ENCODE results near the gene KCNQ5. TPM values are rescaled to one million over a fixed set of nuclear protein-coding genes. Genes with fewer than 3 reads are reported as not detected.

KCNQ5 gene
- total RNA-seq, 1 experiment from 2014 or later = 0.07 TPM

- Histone ChIP-seq H3K79me1 (ENCODE audit: insufficient read depth, low read depth, low read length, poor library complexity, severe bottlenecking) (no peaks in the 10 kb centered on the region), H3K23me2 (ENCODE audit: insufficient read length, low read depth, low read length, poor library complexity, severe bottlenecking) (no peaks in the 10 kb centered on the region), H4K8ac (replicated peaks; ENCODE audit: insufficient read length, low read depth, low read length) (no peak overlapping the region), H2AFZ (ENCODE audit: low read length) (no peak overlapping the region), H4K20me1 (ENCODE audit: control insufficient read depth, insufficient read depth, insufficient read length) (no peaks in the 10 kb centered on the region), H2BK20ac (ENCODE audit: low read depth, low read length, poor library complexity, severe bottlenecking) (no peak overlapping the region), H3K4ac (ENCODE audit: low read depth, low read length) (no peak overlapping the region), H4K91ac (ENCODE audit: insufficient read length, low read depth, low read length) (no peak overlapping the region), H2AK5ac (ENCODE audit: insufficient read length, low read length) (no peak overlapping the region), H3K27ac (ENCODE audit: insufficient read length, low read depth, low read length) (no peak overlapping the region), H3K27me3 (ENCODE audit: insufficient read depth, low read length) (no peaks in the 10 kb centered on the region), H2BK12ac (ENCODE audit: insufficient read length, low read depth, low read length) (no peak overlapping the region), H2BK15ac (ENCODE audit: low read depth, low read length) (no peak overlapping the region), H4K5ac (ENCODE audit: insufficient read length, low read depth, low read length) (no peak overlapping the region), H2BK5ac (ENCODE audit: insufficient read length, low read length) (no peak overlapping the region), H3K79me2 (ENCODE audit: insufficient read depth, low read length) (no peaks in the 10 kb centered on the region), H3T11ph (ENCODE audit: low read length) (no peak overlapping the region), H3K4me2 (ENCODE audit: insufficient read depth, insufficient read length, low read length) (no peak overlapping the region), H3K23ac (ENCODE audit: insufficient read length, low read depth, low read length) (no peak overlapping the region), H2BK120ac (ENCODE audit: low read depth, low read length, poor library complexity, severe bottlenecking) (no peak overlapping the region), H3K9me3 (ENCODE audit: control insufficient read depth, low read depth, low read length) (no peaks in the 10 kb centered on the region), H3K4me1 (ENCODE audit: insufficient read depth, low read length) (peaks cover 3% of the 10 kb centered on the region), H3K18ac (ENCODE audit: insufficient read length, low read depth, low read length) (no peak overlapping the region), H3K14ac (ENCODE audit: insufficient read depth, low read length) (no peak overlapping the region; the same call in 1 of the 2 replicates), H3K9ac (ENCODE audit: extremely low read depth, insufficient read length, low read length) (no peak overlapping the region), H3K56ac (ENCODE audit: insufficient read length, low read depth, low read length) (no peak overlapping the region)
- WGBS (ENCODE audit: extremely low coverage, insufficient read length, low lambda C conversion rate) = no CpG with 5 or more reads among the region's 9 CpGs
- H3K4me1 Mint-ChIP-seq = peaks cover 5% of the 10 kb centered on the region in 2 experiments
- DNase-seq = no peak
- H3K4me3 Mint-ChIP-seq = no peak overlapping the region
- no peak for TF ChIP-seq CTCF (conservative IDR thresholded peaks at IDR 0.05)
- peaks cover 2% of the 10 kb centered on the region; the same call in 1 of the 2 replicates for H3K27me3 Mint-ChIP-seq (ENCODE audit: low read depth)
- H3K36me3 Mint-ChIP-seq (ENCODE audit: insufficient read depth in 1 of 3, low read depth in 3 of 3) = peaks cover 8 to 20% (median 12%) of the 10 kb centered on the region in 3 experiments; a peak in 6 of 7 replicates
- H3K27ac Mint-ChIP-seq = no peak overlapping the region
- peaks cover 17 to 20% of the 10 kb centered on the region in 2 experiments for H3K9me3 Mint-ChIP-seq
These were observed 587.3 kb downstream of the KCNQ5 start for GRCh38 chr6:73209117-73209516.

All from H9 (cell line).